LNCAP (cell line): Measurements from ENCODE around the gene APBB1IP.

Experiments used
- CTCF ChIP-seq: fragments of 450-650 bp; IDR thresholded peaks from 2 replicates; pipeline ENCODE4 v1.5.1; 2017; ENCODE audit warnings: mild to moderate bottlenecking

Gene APBB1IP

GRCh38 chr10:26491934-26492333, 53.8 kb downstream of the APBB1IP start:
- TF ChIP-seq CTCF = no peak

GRCh38 chr10:26494018-26494417, 55.9 kb downstream of the APBB1IP start:
- no peak for TF ChIP-seq CTCF

DNA sequence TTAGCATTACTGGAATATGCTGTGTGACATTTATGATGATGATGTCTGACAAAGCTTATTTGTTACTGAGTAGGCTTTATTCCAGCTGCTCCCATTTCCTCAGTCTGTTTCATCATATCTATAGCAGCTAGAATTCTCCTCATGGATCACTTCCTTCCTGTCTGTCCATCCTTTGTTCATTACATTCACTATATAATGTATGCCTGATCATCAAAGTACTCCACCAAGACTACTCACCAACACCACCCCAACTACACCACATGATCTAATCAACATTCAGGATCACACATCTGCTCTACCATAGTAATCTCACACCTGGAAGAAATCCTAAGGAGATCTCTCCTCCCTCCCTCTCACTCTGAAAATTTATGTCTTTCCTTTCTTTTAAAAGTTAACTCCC, 61.3 kb downstream of the APBB1IP start:
- no peak for TF ChIP-seq CTCF

DNA sequence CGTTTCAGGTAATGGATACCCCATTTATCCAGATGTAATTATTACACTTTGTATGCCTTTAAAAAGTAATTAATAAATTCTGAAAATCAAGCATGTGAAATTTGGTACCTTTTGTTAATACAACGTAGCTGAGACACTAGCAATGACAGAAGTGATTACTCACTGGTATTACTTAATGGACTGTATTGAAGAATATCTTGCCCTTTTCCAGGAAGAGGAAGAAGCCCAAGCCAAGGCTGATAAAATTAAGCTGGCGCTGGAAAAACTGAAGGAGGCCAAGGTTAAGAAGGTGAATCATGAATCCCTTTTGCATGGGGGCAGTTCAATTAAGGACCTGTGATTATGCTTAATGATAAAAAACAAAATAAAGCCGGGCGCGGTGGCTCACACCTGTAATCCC, 64.8 kb downstream of the APBB1IP start:
- TF ChIP-seq CTCF = no peak

- no peak for TF ChIP-seq CTCF
Observed at GRCh38 chr10:26503911-26504310, 65.8 kb downstream of the APBB1IP start.

DNA sequence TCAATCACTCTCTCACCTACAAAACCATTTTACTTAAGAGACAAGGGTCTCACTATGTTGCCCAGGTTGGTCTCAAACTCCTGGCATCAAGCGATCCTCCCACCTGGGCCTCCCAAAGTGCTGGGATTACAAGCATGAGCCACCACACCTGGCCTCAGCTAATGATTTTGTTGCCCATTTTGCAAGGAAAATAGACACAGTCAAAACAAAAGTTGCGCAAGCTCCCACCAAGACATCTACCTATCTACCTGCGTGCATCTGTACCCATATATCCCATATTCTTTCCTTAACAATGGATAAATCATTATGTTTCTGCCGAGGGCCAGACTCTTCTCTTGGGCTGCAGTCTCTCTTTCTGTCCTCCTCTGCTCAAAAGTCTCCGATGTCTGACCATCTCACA, 67.3 kb downstream of the APBB1IP start:
- no peak for TF ChIP-seq CTCF

DNA sequence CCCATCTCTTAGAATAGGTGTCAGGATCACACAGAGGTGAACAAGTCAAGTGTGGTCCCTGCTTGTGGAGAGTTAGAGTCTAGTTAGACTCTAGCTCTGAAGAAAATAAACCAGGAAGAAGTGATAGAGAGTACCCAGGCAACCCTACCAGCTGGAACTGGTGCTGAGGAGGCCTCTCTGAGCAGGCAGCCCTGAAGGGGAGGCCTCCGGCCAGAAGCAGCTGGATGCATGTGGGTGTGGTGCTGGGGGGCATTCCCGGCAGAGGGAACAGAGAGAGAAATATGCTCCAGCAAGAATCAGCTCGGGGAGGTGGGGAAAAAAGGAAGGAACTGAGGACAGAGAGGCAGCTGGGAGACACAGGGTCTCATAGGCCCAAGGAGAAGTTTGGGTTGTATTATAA, 68.6 kb downstream of the APBB1IP start:
- TF ChIP-seq CTCF = no peak

DNA sequence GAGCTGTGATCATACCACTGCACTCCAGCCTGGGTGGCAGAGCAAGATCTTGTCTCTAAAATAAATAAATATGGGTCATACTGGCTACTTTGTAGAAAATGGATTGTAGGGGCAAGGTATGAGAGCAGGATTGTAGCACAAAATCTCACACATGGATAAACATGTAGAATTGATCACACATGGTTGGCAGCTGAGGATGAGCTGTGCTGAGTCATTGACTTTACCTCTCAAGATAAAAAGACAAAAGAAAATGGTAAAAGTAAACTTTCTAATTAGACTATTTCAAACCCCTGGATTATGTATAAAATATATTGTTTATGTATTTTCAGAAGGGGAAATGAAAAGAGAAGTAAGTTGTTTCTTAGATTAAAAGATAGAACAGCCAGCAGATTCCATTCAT, 69.3 kb downstream of the APBB1IP start:
- no peak for TF ChIP-seq CTCF
